A549 (cell line): ENCODE measurements around the gene KARS1. TPM values are rescaled to one million over a fixed set of nuclear protein-coding genes. Genes with fewer than 3 reads are reported as not detected.

Experiments
- ATAC-seq, 2 experiments: fragments of 200-7000 bp in 1 of 2; fragments of >200 bp in 1 of 2; cut with Nextera tagmentation in 1 of 2; cut with Tn5 transposase in 1 of 2; 3 replicates each; pipeline versions ENCODE4 v1.8.0 to v1.9.1; 2018 to 2020; ENCODE audit warnings: mild to moderate bottlenecking in 1 of 2, moderate library complexity in 1 of 2
- CTCF ChIA-PET: fragments of 300-600 bp; sonication (Branson Sonifier 250); formaldehyde crosslinking; extraction: SDS; loops from one replicate; lab custom pipeline; 2021; ENCODE audit warnings: antibody characterized with exemption, inconsistent platforms; lab: Yijun Ruan, JAX
- POLR2A ChIA-PET: fragments of 350-600 bp; formaldehyde crosslinking; extraction: SDS; loops from one replicate; lab custom pipeline; 2021; ENCODE audit warnings: antibody characterized with exemption, inconsistent platforms; lab: Yijun Ruan, JAX
- DNase-seq, 2 experiments: peaks; one replicate each; pipeline versions ENCODE4 v3.0.0 to v3.0.0-alpha.2; 2011 to 2016; ENCODE audit warnings: low read depth in 1 of 2, low spot score in 1 of 2
- FAIRE-seq: peaks from 2 replicates; lab custom pipeline; 2011; peaks lifted over from hg19 to GRCh38; lab: Jason Lieb, UNC
- H3K27ac ChIP-seq, 2 experiments: fragments of >200 bp; sonication (Bioruptor Twin); formaldehyde crosslinking; 3 replicates each; pipeline ENCODE4 v1.5.1; 2016 to 2017
- H3K4me1 ChIP-seq: fragments of >200 bp; sonication (Bioruptor Twin); formaldehyde crosslinking; 3 replicates; pipeline ENCODE4 v1.6.1; 2016
- H3K4me2 ChIP-seq: fragments of >200 bp; sonication (Bioruptor Twin); formaldehyde crosslinking; 3 replicates; pipeline ENCODE4 v1.6.1; 2016
- H3K4me3 ChIP-seq: fragments of >200 bp; sonication (Bioruptor Twin); formaldehyde crosslinking; 3 replicates; pipeline ENCODE4 v1.5.1; 2016
- H3K9me3 ChIP-seq: fragments of >200 bp; sonication (Bioruptor Twin); formaldehyde crosslinking; 3 replicates; pipeline ENCODE4 v1.6.1; 2016
- CEBPB ChIP-seq, 2 experiments: fragments of >200 bp in 1 of 2; sonication (Bioruptor Twin) in 1 of 2; formaldehyde crosslinking in 1 of 2; IDR thresholded peaks; 2 replicates each; pipeline ENCODE4 v1.6.1; 2012 to 2016
- CHD2 ChIP-seq: fragments of 150-350 bp; IDR thresholded peaks from 2 replicates; pipeline ENCODE4 v1.6.1; 2014; ENCODE audit warnings: low read length; ENCODE audit not compliant: partially characterized antibody
- EHF ChIP-seq: fragments of 250-450 bp; sonication (Bioruptor Pico); IDR thresholded peaks from 2 replicates; pipeline ENCODE4 v1.5.0; 2020; ENCODE audit warnings: mild to moderate bottlenecking
- ESRRA ChIP-seq: fragments of 150-350 bp; IDR thresholded peaks from 2 replicates; pipeline ENCODE4 v1.6.1; 2014; ENCODE audit warnings: mild to moderate bottlenecking, low read length, borderline replicate concordance
- FOSB ChIP-seq: fragments of 250-450 bp; sonication (Bioruptor Pico); IDR thresholded peaks from 2 replicates; pipeline ENCODE4 v1.5.0; 2020; ENCODE audit warnings: mild to moderate bottlenecking, moderate library complexity
- FOXS1 ChIP-seq: fragments of 250-450 bp; sonication (Bioruptor Pico); IDR thresholded peaks from 2 replicates; pipeline ENCODE4 v1.5.0; 2020; ENCODE audit warnings: mild to moderate bottlenecking, moderate library complexity
- HDAC2 ChIP-seq: fragments of 200-600 bp; sonication (generic); IDR thresholded peaks from 2 replicates; pipeline ENCODE4 v1.6.1; 2016
- HOXA7 ChIP-seq: fragments of 250-450 bp; sonication (Bioruptor Pico); IDR thresholded peaks from 2 replicates; pipeline ENCODE4 v1.5.0; 2020; ENCODE audit warnings: mild to moderate bottlenecking, moderate library complexity
- HOXB5 ChIP-seq: fragments of 250-450 bp; sonication (Bioruptor Pico); IDR thresholded peaks from 2 replicates; pipeline ENCODE4 v1.5.0; 2020; ENCODE audit warnings: mild to moderate bottlenecking, moderate library complexity
- KDM1A ChIP-seq: fragments of 200-600 bp; sonication (generic); IDR thresholded peaks from 2 replicates; pipeline ENCODE4 v1.6.1; 2016; ENCODE audit warnings: low read depth, mild to moderate bottlenecking
- MAZ ChIP-seq: fragments of 150-350 bp; IDR thresholded peaks from 2 replicates; pipeline ENCODE4 v1.6.1; 2014; ENCODE audit warnings: antibody characterized with exemption, low read depth, low read length, borderline replicate concordance
- NFE2L2 ChIP-seq: fragments of 150-350 bp; conservative IDR thresholded peaks from 2 replicates; pipeline ENCODE4 v1.6.1; 2014; ENCODE audit warnings: low read length
- NR3C1 ChIP-seq: fragments of >200 bp; sonication (Bioruptor Twin); formaldehyde crosslinking; IDR thresholded peaks from 3 replicates; pipeline ENCODE4 v1.6.1; 2017
- PHF8 ChIP-seq: fragments of 200-600 bp; sonication (generic); IDR thresholded peaks from 2 replicates; pipeline ENCODE4 v1.6.1; 2016; ENCODE audit warnings: low read depth, mild to moderate bottlenecking, antibody characterized with exemption, moderate library complexity, borderline replicate concordance
- POLR2AphosphoS2 ChIP-seq: conservative IDR thresholded peaks from 2 replicates; pipeline ENCODE4 v1.6.1; 2012; ENCODE audit warnings: low read length, improper control_type of control experiment, inconsistent platforms
- RARB ChIP-seq: fragments of 250-450 bp; sonication (Bioruptor Pico); IDR thresholded peaks from 2 replicates; pipeline ENCODE4 v1.8.0; 2021; ENCODE audit warnings: mild to moderate bottlenecking, moderate library complexity
- RCOR1 ChIP-seq: fragments of 150-350 bp; IDR thresholded peaks from 2 replicates; pipeline ENCODE4 v1.6.1; 2014; ENCODE audit warnings: antibody characterized with exemption, low read length, low read depth
- RFX5 ChIP-seq: fragments of 450-650 bp; IDR thresholded peaks from 2 replicates; pipeline ENCODE4 v1.7.1; 2014; ENCODE audit warnings: antibody characterized with exemption, mild to moderate bottlenecking, moderate library complexity
- RNF2 ChIP-seq: fragments of 200-600 bp; sonication (generic); IDR thresholded peaks from 2 replicates; pipeline ENCODE4 v1.6.1; 2016; ENCODE audit warnings: low read depth, mild to moderate bottlenecking, antibody characterized with exemption, moderate library complexity, borderline replicate concordance
- TFCP2L1 ChIP-seq: fragments of 250-450 bp; sonication (Bioruptor Pico); IDR thresholded peaks from 2 replicates; pipeline ENCODE4 v1.5.0; 2021; ENCODE audit warnings: mild to moderate bottlenecking
- TP53 ChIP-seq: fragments of 250-450 bp; sonication (Bioruptor Pico); IDR thresholded peaks from 2 replicates; pipeline ENCODE4 v1.5.0; 2021; ENCODE audit warnings: mild to moderate bottlenecking, moderate library complexity
- ZFP36 ChIP-seq: fragments of 450-650 bp; IDR thresholded peaks from 2 replicates; pipeline ENCODE4 v1.6.1; 2014; ENCODE audit warnings: borderline replicate concordance; ENCODE audit not compliant: partially characterized antibody
- ZSCAN20 ChIP-seq: fragments of 250-450 bp; sonication (Bioruptor Pico); IDR thresholded peaks from 2 replicates; pipeline ENCODE4 v1.8.0; 2022; ENCODE audit warnings: mild to moderate bottlenecking, moderate library complexity
- WGBS: methylation state at CpG from one replicate; pipeline ENCODE4 v1.1.6; 2017; ENCODE audit errors: missing lambda C conversion rate; 5-methylcytosine and 5-hydroxymethylcytosine counted together
- polyA plus RNA-seq, 4 experiments: library from polyadenylated mRNA; depleted of rRNA in 3 of 4; stranded (reverse); fragments of >200 nt; fragmentation: RNase III in 1 of 4; extraction: RNeasy Plus Mini Kit Qiagen cat#74134 plus additional on column Dnase treatment in 1 of 4; gene quantifications; 2 replicates in 3 of 4; 3 replicates in 1 of 4; pipeline ENCODE4 v1.2.3, GENCODE V29; 2011 to 2017
- TF ChIP-seq, protein P1 (sequence below): fragments of >200 bp; sonication (Bioruptor Twin); formaldehyde crosslinking; IDR thresholded peaks from 2 replicates; pipeline ENCODE4 v1.6.1; 2016
- TF ChIP-seq, protein P2 (sequence below): fragments of >200 bp; sonication (Bioruptor Twin); formaldehyde crosslinking; IDR thresholded peaks from 3 replicates; pipeline ENCODE4 v1.6.1; 2016
- TF ChIP-seq, protein P3 (sequence below): fragments of 250-450 bp; sonication (Bioruptor Pico); IDR thresholded peaks from 2 replicates; pipeline ENCODE4 v1.5.0; 2021; ENCODE audit warnings: mild to moderate bottlenecking, moderate library complexity, borderline replicate concordance
- TF ChIP-seq, protein P4 (sequence below): fragments of 250-450 bp; sonication (Bioruptor Pico); IDR thresholded peaks from 2 replicates; pipeline ENCODE4 v1.5.0; 2020; ENCODE audit warnings: low read depth, mild to moderate bottlenecking, moderate library complexity

Gene KARS1
- polyA plus RNA-seq, 2 of the 4 experiments (the other 2 are of a cell fraction): 146 to 211 TPM

DNA sequence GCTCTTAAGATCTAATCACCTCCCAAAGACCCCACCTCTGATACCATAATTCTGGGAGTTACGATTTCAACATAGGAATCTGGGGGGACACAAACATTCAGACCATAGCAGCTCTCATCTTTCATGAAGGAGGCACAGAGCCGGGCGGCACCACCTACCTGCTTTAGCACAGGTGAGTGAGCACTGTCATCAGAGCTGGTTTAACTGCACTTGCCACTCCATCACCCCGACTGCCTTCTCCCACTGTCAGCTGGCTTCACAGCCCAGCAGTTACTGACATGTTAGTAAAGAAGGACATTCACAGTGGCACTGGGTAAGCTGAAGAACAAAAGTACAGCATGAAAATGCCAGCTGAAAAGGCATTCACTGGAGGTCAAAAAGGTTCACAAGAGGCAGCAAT is 58.7 kb downstream of the KARS1 start:
- Histone ChIP-seq H3K4me3 (no peak overlapping the region), H3K4me2 (no peak overlapping the region), H3K9me3 (no peaks in the 10 kb centered on the region), H3K27ac (no peak overlapping the region), H3K4me1 (no peaks in the 10 kb centered on the region)
- TF ChIP-seq ESRRA (no peak), FOXS1 (CRISPR knock-in tag) (no peak), NFE2L2 (no peak), HOXA7 (CRISPR knock-in tag) (no peak), HOXB5 (CRISPR knock-in tag) (no peak), MAZ (no peak), RFX5 (no peak), POLR2AphosphoS2 (no peak), NR3C1 (no peak), HDAC2 (no peak), RCOR1 (no peak), RNF2 (no peak), FOSB (no peak)
- TF ChIP-seq, protein P1, sequence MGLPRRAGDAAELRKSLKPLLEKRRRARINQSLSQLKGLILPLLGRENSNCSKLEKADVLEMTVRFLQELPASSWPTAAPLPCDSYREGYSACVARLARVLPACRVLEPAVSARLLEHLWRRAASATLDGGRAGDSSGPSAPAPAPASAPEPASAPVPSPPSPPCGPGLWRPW: no peak
- TF ChIP-seq, protein P2, sequence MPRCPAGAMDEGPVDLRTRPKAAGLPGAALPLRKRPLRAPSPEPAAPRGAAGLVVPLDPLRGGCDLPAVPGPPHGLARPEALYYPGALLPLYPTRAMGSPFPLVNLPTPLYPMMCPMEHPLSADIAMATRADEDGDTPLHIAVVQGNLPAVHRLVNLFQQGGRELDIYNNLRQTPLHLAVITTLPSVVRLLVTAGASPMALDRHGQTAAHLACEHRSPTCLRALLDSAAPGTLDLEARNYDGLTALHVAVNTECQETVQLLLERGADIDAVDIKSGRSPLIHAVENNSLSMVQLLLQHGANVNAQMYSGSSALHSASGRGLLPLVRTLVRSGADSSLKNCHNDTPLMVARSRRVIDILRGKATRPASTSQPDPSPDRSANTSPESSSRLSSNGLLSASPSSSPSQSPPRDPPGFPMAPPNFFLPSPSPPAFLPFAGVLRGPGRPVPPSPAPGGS: no peak
- TF ChIP-seq, protein P3, sequence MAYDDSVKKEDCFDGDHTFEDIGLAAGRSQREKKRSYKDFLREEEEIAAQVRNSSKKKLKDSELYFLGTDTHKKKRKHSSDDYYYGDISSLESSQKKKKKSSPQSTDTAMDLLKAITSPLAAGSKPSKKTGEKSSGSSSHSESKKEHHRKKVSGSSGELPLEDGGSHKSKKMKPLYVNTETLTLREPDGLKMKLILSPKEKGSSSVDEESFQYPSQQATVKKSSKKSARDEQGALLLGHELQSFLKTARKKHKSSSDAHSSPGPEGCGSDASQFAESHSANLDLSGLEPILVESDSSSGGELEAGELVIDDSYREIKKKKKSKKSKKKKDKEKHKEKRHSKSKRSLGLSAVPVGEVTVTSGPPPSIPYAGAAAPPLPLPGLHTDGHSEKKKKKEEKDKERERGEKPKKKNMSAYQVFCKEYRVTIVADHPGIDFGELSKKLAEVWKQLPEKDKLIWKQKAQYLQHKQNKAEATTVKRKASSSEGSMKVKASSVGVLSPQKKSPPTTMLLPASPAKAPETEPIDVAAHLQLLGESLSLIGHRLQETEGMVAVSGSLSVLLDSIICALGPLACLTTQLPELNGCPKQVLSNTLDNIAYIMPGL (CRISPR knock-in tag): no peak
- TF ChIP-seq, protein P4, sequence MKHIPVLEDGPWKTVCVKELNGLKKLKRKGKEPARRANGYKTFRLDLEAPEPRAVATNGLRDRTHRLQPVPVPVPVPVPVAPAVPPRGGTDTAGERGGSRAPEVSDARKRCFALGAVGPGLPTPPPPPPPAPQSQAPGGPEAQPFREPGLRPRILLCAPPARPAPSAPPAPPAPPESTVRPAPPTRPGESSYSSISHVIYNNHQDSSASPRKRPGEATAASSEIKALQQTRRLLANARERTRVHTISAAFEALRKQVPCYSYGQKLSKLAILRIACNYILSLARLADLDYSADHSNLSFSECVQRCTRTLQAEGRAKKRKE: no peak
- no peak for FAIRE-seq
- DNase-seq: no peak
- WGBS: 87% methylated on average over 4 of the region's 4 CpGs
- CTCF ChIA-PET: interaction anchor here (0.9 to 1.0 kb wide), 3 partner anchors 9 to 116 kb away, joined by 3 read pairs; no protein-coding TSS in a partner anchor
- ATAC-seq: no peak
- POLR2A ChIA-PET: no interaction called here

DNA sequence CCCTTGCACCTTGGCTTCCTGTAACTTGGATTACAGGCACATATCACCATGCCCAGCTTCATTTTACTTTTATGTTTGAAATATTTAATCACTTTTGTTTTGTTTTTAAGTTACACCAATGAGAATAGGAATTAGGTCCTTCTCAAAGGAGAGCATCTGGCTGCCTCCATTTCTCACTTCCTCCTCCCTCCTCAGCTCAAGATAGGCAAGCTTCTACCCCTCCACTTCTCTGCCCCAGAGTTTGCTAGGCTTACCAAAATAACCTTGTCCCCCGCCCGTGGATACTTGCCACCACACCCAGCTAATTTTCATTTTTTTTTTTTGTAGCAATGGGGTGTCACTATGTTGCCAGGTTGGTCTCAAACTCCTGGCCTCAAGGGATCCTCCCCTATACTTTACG is 63.4 kb downstream of the KARS1 start:
- DNase-seq: no peak
- no peak for FAIRE-seq
- H3K27ac ChIP-seq: no peak overlapping the region
- WGBS: 89% methylated on average over 3 of the region's 3 CpGs
- CTCF ChIA-PET: no interaction called here
- no peaks in the 10 kb centered on the region for H3K4me1 ChIP-seq
- H3K4me3 ChIP-seq: no peak overlapping the region
- no peaks in the 10 kb centered on the region for H3K9me3 ChIP-seq
- POLR2A ChIA-PET: no interaction called here
- TF ChIP-seq ZSCAN20 (no peak), TFCP2L1 (CRISPR knock-in tag) (no peak), CHD2 (no peak), ZFP36 (no peak), KDM1A (no peak), PHF8 (no peak), CEBPB (IDR thresholded peaks at IDR 0.05) (no peak), EHF (CRISPR knock-in tag) (no peak), TP53 (CRISPR knock-in tag) (no peak), RARB (no peak)
- TF ChIP-seq, protein P3 (CRISPR knock-in tag): no peak
- ATAC-seq: no peak
- H3K4me2 ChIP-seq: no peak overlapping the region
